ENCODE results near the gene STXBP6. TPM values are rescaled to one million over a fixed set of nuclear protein-coding genes. Genes with fewer than 3 reads are reported as not detected.

Gene STXBP6
- total and polyA plus RNA-seq, 7 experiments from 2014 or later = not detected

DNA sequence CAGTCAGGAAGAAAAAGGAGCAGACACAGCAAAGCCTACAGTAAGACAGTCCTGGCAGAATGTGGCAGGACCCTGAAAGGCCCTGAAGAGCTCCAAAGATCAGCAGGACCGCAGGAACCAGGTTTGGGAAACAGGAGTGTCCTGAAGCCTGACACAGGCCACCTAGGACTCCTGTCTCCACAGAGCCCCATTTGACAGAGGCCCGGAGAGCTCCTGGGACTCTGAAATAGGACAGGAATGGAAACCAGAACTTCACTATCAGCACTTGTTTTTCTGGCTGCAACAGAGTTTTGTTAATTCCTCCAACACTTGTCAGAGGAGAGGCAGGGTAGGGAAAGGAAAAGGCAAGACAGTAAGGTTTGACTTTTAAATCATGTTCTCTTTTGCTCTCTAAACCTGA is 12.9 kb downstream of the STXBP6 start:
- Histone ChIP-seq H3K4me1 (ENCODE audit: control insufficient read depth in 2 of 2, insufficient read depth in 2 of 2, low read length in 2 of 2) (no peaks in the 10 kb centered on the region), H3K9me3 (ENCODE audit: control insufficient read depth in 2 of 3, low read length in 3 of 3) (no peaks in the 10 kb centered on the region), H3K27me3 (ENCODE audit: control insufficient read depth in 2 of 2, insufficient read depth in 2 of 2, low read length in 2 of 2) (no peaks in the 10 kb centered on the region), H3K36me3 (ENCODE audit: control insufficient read depth in 2 of 3, insufficient read depth in 3 of 3, low read length in 3 of 3) (no peaks in the 10 kb centered on the region), H3K4me3 (ENCODE audit: low read length) (no peak overlapping the region), H3K27ac (ENCODE audit: low read depth, low read length) (no peak overlapping the region)
- DNase-seq (no peak), ATAC-seq (no peak)
- H3K4me1 Mint-ChIP-seq = no peaks in the 10 kb centered on the region
- intact Hi-C loops (cut with micrococcal nuclease) = no loop called here
- no peak overlapping the region for H3K27ac Mint-ChIP-seq
- CTCF ChIA-PET = no interaction called here
- no peaks in the 10 kb centered on the region for H3K36me3 Mint-ChIP-seq
- peaks cover 0 to 3% (median 0%) of the 10 kb centered on the region in 5 donors for H3K27me3 Mint-ChIP-seq
- H3K4me3 Mint-ChIP-seq = no peak overlapping the region
- POLR2A ChIA-PET = no interaction called here
- peaks cover 0 to 8% (median 0%) of the 10 kb centered on the region in 11 donors for H3K9me3 Mint-ChIP-seq

DNA sequence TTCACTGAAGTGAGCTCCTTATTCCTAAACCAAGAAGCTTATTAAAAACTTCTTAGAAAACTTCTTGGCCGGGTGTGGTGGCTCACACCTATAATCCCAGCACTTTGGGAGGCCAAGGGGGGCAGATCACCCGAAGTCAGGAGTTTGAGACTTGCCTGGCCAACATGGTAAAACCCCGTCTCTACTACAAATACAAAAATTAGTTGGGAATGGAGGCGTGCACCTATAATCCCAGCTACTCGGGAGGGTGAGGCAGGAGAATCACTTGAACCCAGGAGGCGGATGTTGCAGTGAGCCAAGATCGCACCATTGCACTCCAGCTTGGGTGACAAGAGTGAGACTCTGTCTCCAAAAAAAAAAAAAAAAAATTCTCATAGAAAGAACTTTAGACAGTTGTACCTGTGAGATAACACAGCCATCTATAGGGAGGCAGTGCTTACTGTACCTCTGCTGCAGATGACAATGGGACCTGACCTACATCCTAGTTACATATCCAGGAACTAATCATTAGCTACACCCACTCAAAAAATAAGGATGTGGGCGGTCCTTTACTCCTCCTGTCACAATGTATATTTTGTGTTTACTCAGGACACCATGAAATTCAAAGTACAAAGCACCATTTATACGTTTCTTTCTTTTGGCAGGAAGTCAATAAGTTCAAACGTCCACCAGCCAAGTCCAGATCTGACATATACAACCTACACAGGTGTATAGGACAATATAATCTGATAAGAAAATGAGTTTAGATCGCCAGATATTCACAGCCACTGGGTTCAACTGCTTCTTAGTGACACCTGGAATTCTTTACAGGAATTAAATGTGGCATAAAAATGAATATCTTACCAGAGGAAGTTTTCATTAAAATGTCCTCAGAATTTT is 14.9 kb downstream of the STXBP6 start:
- Histone ChIP-seq H3K27me3 (ENCODE audit: control insufficient read depth in 2 of 2, insufficient read depth in 2 of 2, low read length in 2 of 2) (no peaks in the 10 kb centered on the region), H3K9me3 (ENCODE audit: control insufficient read depth in 2 of 3, low read length in 3 of 3) (no peaks in the 10 kb centered on the region), H3K27ac (ENCODE audit: low read depth, low read length) (no peak overlapping the region), H3K4me3 (ENCODE audit: low read length) (no peak overlapping the region), H3K36me3 (ENCODE audit: control insufficient read depth in 2 of 3, insufficient read depth in 3 of 3, low read length in 3 of 3) (no peaks in the 10 kb centered on the region), H3K4me1 (ENCODE audit: control insufficient read depth in 2 of 2, insufficient read depth in 2 of 2, low read length in 2 of 2) (no peaks in the 10 kb centered on the region)
- Mint-ChIP-seq H3K4me1 (no peaks in the 10 kb centered on the region), H3K9me3 (peaks cover 0 to 8% (median 0%) of the 10 kb centered on the region in 11 donors), H3K27me3 (peaks cover 0 to 3% (median 0%) of the 10 kb centered on the region in 5 donors), H3K4me3 (no peak overlapping the region), H3K36me3 (no peaks in the 10 kb centered on the region), H3K27ac (no peak overlapping the region)
- ATAC-seq (no peak), DNase-seq (no peak)
- ChIA-PET CTCF (no interaction called here), POLR2A (no interaction called here)
- intact Hi-C loops (cut with micrococcal nuclease) = no loop called here

DNA sequence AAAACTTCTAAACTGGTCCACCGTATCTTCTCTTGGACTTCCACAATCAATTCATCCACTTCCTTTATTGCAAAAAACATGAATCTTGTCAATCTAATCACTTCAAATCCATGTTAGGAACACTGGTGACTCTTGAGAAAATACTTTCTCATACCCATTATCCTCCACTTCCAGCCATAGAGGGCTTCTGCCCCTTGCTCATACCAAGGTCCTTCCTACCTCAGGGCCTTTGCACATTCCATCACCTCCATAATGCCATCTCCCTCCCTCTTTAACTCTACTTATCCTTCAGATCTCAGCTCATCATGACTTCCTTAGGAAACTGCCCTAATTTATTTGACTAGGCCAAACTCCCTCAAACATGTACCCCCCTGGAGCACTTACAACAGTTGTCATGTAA is 16.6 kb downstream of the STXBP6 start:
- ChIA-PET CTCF (no interaction called here), POLR2A (no interaction called here)
- no peaks in the 10 kb centered on the region for H3K36me3 ChIP-seq (ENCODE audit: control insufficient read depth in 2 of 3, insufficient read depth in 3 of 3, low read length in 3 of 3)
- no peaks in the 10 kb centered on the region for H3K4me1 ChIP-seq (ENCODE audit: control insufficient read depth in 2 of 2, insufficient read depth in 2 of 2, low read length in 2 of 2)
- H3K4me3 ChIP-seq (ENCODE audit: low read length) = no peak overlapping the region
- no peak overlapping the region for H3K4me3 Mint-ChIP-seq
- H3K36me3 Mint-ChIP-seq = no peaks in the 10 kb centered on the region
- H3K27me3 Mint-ChIP-seq = peaks cover 0 to 3% (median 0%) of the 10 kb centered on the region in 5 donors
- peaks cover 0 to 6% (median 0%) of the 10 kb centered on the region in 11 donors for H3K9me3 Mint-ChIP-seq
- no peaks in the 10 kb centered on the region for H3K4me1 Mint-ChIP-seq
- no peak for ATAC-seq
- H3K27ac Mint-ChIP-seq = no peak overlapping the region
- H3K27me3 ChIP-seq (ENCODE audit: control insufficient read depth in 2 of 2, insufficient read depth in 2 of 2, low read length in 2 of 2) = no peaks in the 10 kb centered on the region
- DNase-seq = no peak
- H3K9me3 ChIP-seq (ENCODE audit: control insufficient read depth in 2 of 3, low read length in 3 of 3) = no peaks in the 10 kb centered on the region
- no peak overlapping the region for H3K27ac ChIP-seq (ENCODE audit: low read depth, low read length)
- intact Hi-C loops (cut with micrococcal nuclease) = no loop called here

DNA sequence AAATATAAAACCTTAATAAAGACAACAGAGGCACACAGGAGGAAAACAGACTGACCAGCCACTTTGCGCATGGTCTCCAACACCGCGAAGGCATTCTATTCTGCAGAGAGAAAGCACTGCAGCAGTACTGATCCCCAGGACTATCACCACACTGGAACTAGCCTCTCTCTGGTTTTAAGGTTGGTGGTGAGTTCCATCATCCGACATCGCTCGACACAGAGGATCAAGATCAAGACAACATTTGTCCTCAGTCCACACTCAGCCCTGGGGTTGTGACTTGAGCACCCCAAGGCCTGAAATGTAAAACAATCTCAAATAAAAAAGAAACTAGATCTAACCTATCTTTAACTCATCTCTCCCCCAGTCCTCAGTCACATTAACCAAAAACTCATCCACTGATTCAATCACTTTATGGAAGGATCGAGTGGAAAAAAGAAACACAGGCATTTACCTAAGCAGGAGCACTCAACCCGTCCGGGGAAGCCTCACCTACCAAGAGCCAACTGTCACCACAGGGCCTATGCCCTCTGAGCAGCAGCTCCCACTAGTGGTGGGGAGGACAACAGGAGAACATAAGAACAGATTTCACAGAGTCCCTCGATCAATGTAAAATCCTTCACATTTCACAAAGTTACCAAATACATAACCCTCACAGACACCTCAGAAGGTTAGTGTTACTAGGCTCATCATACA is 17.7 kb downstream of the STXBP6 start:
- no peak overlapping the region for H3K27ac ChIP-seq (ENCODE audit: low read depth, low read length)
- H3K4me1 ChIP-seq (ENCODE audit: control insufficient read depth in 2 of 2, insufficient read depth in 2 of 2, low read length in 2 of 2) = no peaks in the 10 kb centered on the region
- no peak for DNase-seq
- H3K36me3 ChIP-seq (ENCODE audit: control insufficient read depth in 2 of 3, insufficient read depth in 3 of 3, low read length in 3 of 3) = no peaks in the 10 kb centered on the region
- H3K4me3 ChIP-seq (ENCODE audit: low read length) = no peak overlapping the region
- Mint-ChIP-seq H3K9me3 (no peaks in the 10 kb centered on the region), H3K27ac (no peak overlapping the region), H3K4me3 (no peak overlapping the region), H3K4me1 (no peaks in the 10 kb centered on the region), H3K36me3 (no peaks in the 10 kb centered on the region), H3K27me3 (peaks cover 0 to 7% (median 2%) of the 10 kb centered on the region in 5 donors)
- intact Hi-C loops (cut with micrococcal nuclease) = no loop called here
- POLR2A ChIA-PET = no interaction called here
- CTCF ChIA-PET = no interaction called here
- no peak for ATAC-seq
- no peaks in the 10 kb centered on the region for H3K9me3 ChIP-seq (ENCODE audit: control insufficient read depth in 2 of 3, low read length in 3 of 3)
- H3K27me3 ChIP-seq (ENCODE audit: control insufficient read depth in 2 of 2, insufficient read depth in 2 of 2, low read length in 2 of 2) = no peaks in the 10 kb centered on the region

DNA sequence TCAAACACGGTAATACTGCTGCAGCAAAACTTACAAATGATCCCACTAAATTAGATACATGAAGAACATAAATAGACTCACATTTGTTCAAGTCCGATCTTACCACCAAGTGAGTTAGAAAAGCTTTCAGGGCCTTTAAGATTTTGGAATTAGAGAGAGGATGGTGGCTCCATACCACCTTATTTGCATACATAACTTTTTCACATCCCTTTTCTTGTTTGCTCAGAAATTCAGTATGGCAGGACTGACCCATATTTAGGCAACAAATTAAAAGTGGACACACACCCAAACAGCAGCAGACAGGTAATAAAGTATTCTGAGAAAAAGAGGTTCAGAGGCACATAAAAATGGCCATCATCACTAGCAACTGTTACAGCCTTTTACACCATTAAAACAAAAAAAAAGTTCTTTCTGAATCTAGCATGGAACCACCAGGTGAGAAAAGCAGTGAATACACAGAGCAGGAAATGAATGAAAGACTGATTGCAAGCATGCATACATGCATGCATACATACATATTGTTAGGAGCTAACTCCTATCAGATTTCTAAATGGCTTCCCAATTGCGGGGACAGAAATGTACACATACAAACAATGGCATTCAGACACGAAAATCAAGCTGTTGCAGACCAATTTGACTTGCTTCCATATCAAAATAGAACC is 23.3 kb downstream of the STXBP6 start:
- ATAC-seq = no peak
- peaks cover 0 to 3% (median 0%) of the 10 kb centered on the region in 11 donors for H3K9me3 Mint-ChIP-seq
- Histone ChIP-seq H3K27ac (ENCODE audit: low read depth, low read length) (no peak overlapping the region), H3K27me3 (ENCODE audit: control insufficient read depth in 2 of 2, insufficient read depth in 2 of 2, low read length in 2 of 2) (no peaks in the 10 kb centered on the region), H3K9me3 (ENCODE audit: control insufficient read depth in 2 of 3, low read length in 3 of 3) (no peaks in the 10 kb centered on the region), H3K4me3 (ENCODE audit: low read length) (no peak overlapping the region), H3K36me3 (ENCODE audit: control insufficient read depth in 2 of 3, insufficient read depth in 3 of 3, low read length in 3 of 3) (no peaks in the 10 kb centered on the region), H3K4me1 (ENCODE audit: control insufficient read depth in 2 of 2, insufficient read depth in 2 of 2, low read length in 2 of 2) (no peaks in the 10 kb centered on the region)
- H3K27me3 Mint-ChIP-seq = peaks cover 0 to 8% (median 5%) of the 10 kb centered on the region in 5 donors
- no peaks in the 10 kb centered on the region for H3K36me3 Mint-ChIP-seq
- DNase-seq = no peak
- intact Hi-C loops (cut with micrococcal nuclease) = no loop called here
- no peak overlapping the region for H3K4me3 Mint-ChIP-seq
- H3K27ac Mint-ChIP-seq = no peak overlapping the region
- ChIA-PET CTCF (no interaction called here), POLR2A (no interaction called here)
- H3K4me1 Mint-ChIP-seq = no peaks in the 10 kb centered on the region

DNA sequence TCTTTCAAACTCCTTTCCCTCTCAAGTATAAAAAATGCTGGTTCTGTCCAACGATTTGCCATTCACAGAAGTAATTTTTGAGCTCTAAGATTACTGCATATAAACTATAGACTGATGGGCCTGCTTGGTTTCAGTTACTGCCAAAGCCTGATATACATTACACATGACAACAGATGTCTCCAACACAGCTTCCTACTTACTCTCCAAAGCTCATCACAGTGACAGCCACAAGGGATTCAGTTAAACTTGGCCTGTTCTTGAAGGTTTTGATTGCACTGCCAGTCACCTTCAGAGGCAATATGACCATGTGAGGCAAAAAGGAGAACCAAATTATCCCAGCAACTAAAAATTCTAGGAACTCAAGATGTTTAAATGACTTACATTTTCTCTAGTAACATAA is 30.1 kb downstream of the STXBP6 start:
- ATAC-seq = no peak
- H3K27me3 ChIP-seq (ENCODE audit: control insufficient read depth in 2 of 2, insufficient read depth in 2 of 2, low read length in 2 of 2) = no peaks in the 10 kb centered on the region
- H3K9me3 ChIP-seq (ENCODE audit: control insufficient read depth in 2 of 3, low read length in 3 of 3) = no peaks in the 10 kb centered on the region
- intact Hi-C loops (cut with micrococcal nuclease) = no loop called here
- no peak overlapping the region for H3K4me3 ChIP-seq (ENCODE audit: low read length)
- ChIA-PET CTCF (no interaction called here), POLR2A (no interaction called here)
- Mint-ChIP-seq H3K4me3 (no peak overlapping the region), H3K9me3 (peaks cover 0 to 1% (median 0%) of the 10 kb centered on the region in 11 donors), H3K27ac (no peak overlapping the region), H3K27me3 (peaks cover 0 to 5% (median 3%) of the 10 kb centered on the region in 5 donors), H3K36me3 (no peaks in the 10 kb centered on the region), H3K4me1 (peaks cover 0 to 1% (median 0%) of the 10 kb centered on the region in 7 donors)
- no peak overlapping the region for H3K27ac ChIP-seq (ENCODE audit: low read depth, low read length)
- DNase-seq = no peak
- H3K4me1 ChIP-seq (ENCODE audit: control insufficient read depth in 2 of 2, insufficient read depth in 2 of 2, low read length in 2 of 2) = no peaks in the 10 kb centered on the region
- H3K36me3 ChIP-seq (ENCODE audit: control insufficient read depth in 2 of 3, insufficient read depth in 3 of 3, low read length in 3 of 3) = no peaks in the 10 kb centered on the region
